Fibroblast of the aortic adventitia (primary cell): ENCODE measurements around the gene SLC35E2B. TPM values are rescaled to one million over a fixed set of nuclear protein-coding genes. Genes with fewer than 3 reads are reported as not detected.

Source experiments
- DNase-seq: peaks from one replicate; pipeline ENCODE4 v3.0.0-alpha.2; 2010; ENCODE audit warnings: low read depth
- H3K4me3 ChIP-seq: 2 replicates; pipeline ENCODE4 v1.5.1; 2011; ENCODE audit warnings: low read depth, mild to moderate bottlenecking, control low read depth, low read length, moderate library complexity
- CTCF ChIP-seq: IDR thresholded peaks from 2 replicates; pipeline ENCODE4 v1.5.1; 2011; ENCODE audit warnings: mild to moderate bottlenecking, low read length, control low read depth, inconsistent platforms; ENCODE audit not compliant: insufficient read depth
- total RNA-seq: library from RNA; depleted of rRNA; stranded (reverse); fragments of >200 nt; gene quantifications from 2 replicates; pipeline ENCODE4 v1.2.3, GENCODE V29; 2012; ENCODE audit warnings: low replicate concordance

SLC35E2B gene
- total RNA-seq, 1 donor, result 54.8 TPM

GRCh38 chr1:1620433-1621139, 72.0 kb downstream of the SLC35E2B start:
- no peak overlapping the region for H3K4me3 ChIP-seq
- no peak for TF ChIP-seq CTCF
- DNase-seq, result no peak

- DNase-seq, result no peak
Observed at GRCh38 chr1:1619917-1620361, 72.7 kb downstream of the SLC35E2B start.

GRCh38 chr1:1618396-1619068, 74.1 kb downstream of the SLC35E2B start:
- TF ChIP-seq CTCF, result no peak
- DNase-seq, result no peak
- H3K4me3 ChIP-seq, result no peak overlapping the region

More at GRCh38 chr1:1619917-1620361, 72.7 kb downstream of the SLC35E2B start:
- no peak overlapping the region for H3K4me3 ChIP-seq
- TF ChIP-seq CTCF, result peak; percentile 25

- H3K4me3 ChIP-seq, result no peak overlapping the region
- no peak for DNase-seq
- TF ChIP-seq CTCF, result no peak
Observed at GRCh38 chr1:1617925-1618324, 74.7 kb downstream of the SLC35E2B start.

- peak overlapping the region; percentile 88 for H3K4me3 ChIP-seq
- no peak for TF ChIP-seq CTCF
- no peak for DNase-seq
Observed at GRCh38 chr1:1617516-1617915, 75.1 kb downstream of the SLC35E2B start.

GRCh38 chr1:1616838-1617237, 75.8 kb downstream of the SLC35E2B start:
- no peak for DNase-seq
- TF ChIP-seq CTCF, result no peak
- H3K4me3 ChIP-seq, result peak overlapping the region; percentile 88
